ENCODE measurements around the gene ISCU. TPM values are rescaled to one million over a fixed set of nuclear protein-coding genes. Genes with fewer than 3 reads are reported as not detected.
A peak's percentile ranks its signal among the peaks of the same experiment; 100 is the strongest.

Gene ISCU
- total and polyA plus RNA-seq, 2 of the 8 experiments (the other 6 are each of a cell fraction or from before 2014, with no cell fraction given) = 72.1 to 78.1 TPM

GRCh38 chr12:108571609-108572165 is 9.3 kb downstream of the ISCU start:
- TF ChIP-seq RBBP5 (IDR thresholded peaks at IDR 0.05; ENCODE audit: borderline replicate concordance, low read depth, low read length) (no peak), MAFK (IDR thresholded peaks at IDR 0.05; ENCODE audit: low read depth, low read length) (no peak), TEAD4 (IDR thresholded peaks at IDR 0.05; ENCODE audit: low read depth, low read length) (no peak), NRF1 (IDR thresholded peaks at IDR 0.05; ENCODE audit: low read depth, low read length) (no peak), NANOG (IDR thresholded peaks at IDR 0.05; ENCODE audit: insufficient read depth, low read depth, low read length, poor library complexity, severe bottlenecking) (no peak), POU5F1 (IDR thresholded peaks at IDR 0.05; ENCODE audit: low read depth, low read length) (no peak), GABPA (IDR thresholded peaks at IDR 0.05; ENCODE audit: borderline replicate concordance, insufficient read depth, low read length) (no peak), BACH1 (IDR thresholded peaks at IDR 0.05; ENCODE audit: low read length) (no peak), RFX5 (IDR thresholded peaks at IDR 0.05; ENCODE audit: borderline replicate concordance, low read depth, low read length) (no peak), SIRT6 (IDR thresholded peaks at IDR 0.05; ENCODE audit: low read length) (no peak)
- H2AFZ ChIP-seq (ENCODE audit: low read length) = no peak overlapping the region
- H3K56ac ChIP-seq (replicated peaks; ENCODE audit: insufficient read length, low read depth, low read length) = no peak overlapping the region
- FAIRE-seq = no peak
- no peak overlapping the region for H3K18ac ChIP-seq (ENCODE audit: extremely low read depth, low read length)
- no peak overlapping the region for H4K91ac ChIP-seq (replicated peaks; ENCODE audit: insufficient read length, low read length)
- H3K36me3 ChIP-seq (ENCODE audit: control insufficient read depth in 2 of 4, insufficient read depth in 4 of 4, low read length in 3 of 4) = peaks cover 7 to 28% (median 23%) of the 10 kb centered on the region in 4 experiments; a peak in 7 of 8 replicates
- ChIA-PET POLR2A (ENCODE audit: partially characterized antibody) (no interaction called here), CTCF (ENCODE audit: partially characterized antibody) (interaction anchor here (0.6 to 24.3 kb wide), 11 partner anchors 9 to 387 kb away, joined by 3 to 523 read pairs (median 5); no protein-coding TSS in a partner anchor)
- H2BK12ac ChIP-seq (ENCODE audit: low read depth, low read length) = 0 out of 2 replicates have a peak overlapping the region, but pooled peaks have one; percentile 27
- H4K5ac ChIP-seq (ENCODE audit: insufficient read length, low read depth, low read length) = no peak overlapping the region
- no peaks in the 10 kb centered on the region for H3K79me1 ChIP-seq (ENCODE audit: low read depth, low read length)
- no peaks in the 10 kb centered on the region for H3K79me2 ChIP-seq (ENCODE audit: control insufficient read depth in 1 of 2, insufficient read depth in 2 of 2, low read length in 2 of 2)
- H3K23me2 ChIP-seq (ENCODE audit: low read depth, low read length) = no peaks in the 10 kb centered on the region
- peak in 1 of 2 experiments; percentile 33 for DNase-seq (ENCODE audit: low read depth in 1 of 2, low spot score in 2 of 2)
- H4K20me1 ChIP-seq (replicated peaks in 1 of 2; ENCODE audit: control insufficient read depth in 1 of 2, insufficient read depth in 2 of 2, low read length in 2 of 2) = peaks cover 0 to 2% of the 10 kb centered on the region in 2 experiments
- H2BK20ac ChIP-seq (ENCODE audit: low read length) = no peak overlapping the region
- no peak overlapping the region for H4K8ac ChIP-seq (ENCODE audit: extremely low read depth, insufficient read depth, low read length)
- no peak overlapping the region for H3K4me3 ChIP-seq (ENCODE audit: extremely low read depth in 1 of 4, insufficient read depth in 2 of 4, low read depth in 3 of 4, low read length in 4 of 4)
- no peaks in the 10 kb centered on the region for H3K4me1 ChIP-seq (replicated peaks in 1 of 4; ENCODE audit: control insufficient read depth in 3 of 4, insufficient read depth in 4 of 4, low read length in 3 of 4)
- no peak overlapping the region for H3K4ac ChIP-seq (replicated peaks; ENCODE audit: insufficient read length, low read depth, low read length)
- H3K9me3 ChIP-seq (ENCODE audit: insufficient read depth in 2 of 2, low read depth in 1 of 2, low read length in 1 of 2) = no peaks in the 10 kb centered on the region
- no peak overlapping the region for H3K14ac ChIP-seq (ENCODE audit: insufficient read length)
- no peaks in the 10 kb centered on the region for H3K27me3 ChIP-seq (replicated peaks in 1 of 4; ENCODE audit: control insufficient read depth in 3 of 4, extremely low read depth in 1 of 4, insufficient read depth in 3 of 4, low read length in 3 of 4)
- no peak overlapping the region for H3K23ac ChIP-seq (ENCODE audit: insufficient read length)
- no peak overlapping the region for H3K9ac ChIP-seq (replicated peaks in 1 of 4; ENCODE audit: extremely low read depth in 1 of 4, low read depth in 3 of 4, low read length in 3 of 4)
- peak overlapping the region; percentile 24; the same call in 1 of the 2 replicates for H2AK5ac ChIP-seq (ENCODE audit: low read depth, low read length)
- no peak overlapping the region for H2BK5ac ChIP-seq (ENCODE audit: low read depth, low read length)
- H3K27ac ChIP-seq (ENCODE audit: low read depth, low read length) = no peak overlapping the region
- 91% methylated on average over 8 of the region's 8 CpGs; no CpG with 5 or more reads in 1 of the 2 experiments for WGBS, 2 experiments (ENCODE audit: extremely low coverage in 1 of 2, insufficient coverage in 1 of 2, insufficient read length in 1 of 2, insufficient replicate concordance in 2 of 2, low coverage in 1 of 2, low lambda C conversion rate in 2 of 2, missing lambda C conversion rate in 1 of 2)
- H2BK120ac ChIP-seq (replicated peaks; ENCODE audit: low read depth, low read length) = no peak overlapping the region
- no peak overlapping the region for H2BK15ac ChIP-seq (ENCODE audit: low read length)
- H3K4me2 ChIP-seq (ENCODE audit: insufficient read depth in 1 of 2, low read depth in 2 of 2, low read length in 2 of 2) = no peak overlapping the region

All from H1 (cell line).